GM18508 (cell line): ENCODE measurements around the gene SGCA.

ENCODE experiments used
- ATAC-seq: cut with Tn5 transposase; IDR thresholded peaks from one replicate; pipeline ENCODE4 v1.9.1; 2021; ENCODE audit warnings: moderate number of reproducible peaks; ENCODE audit not compliant: insufficient read depth, unreplicated experiment

The SGCA gene

GRCh38 chr17:50133769-50134099, 32.1 kb upstream of the SGCA start:
- no peak for ATAC-seq

GRCh38 chr17:50134206-50135110, 31.3 kb upstream of the SGCA start:
- no peak for ATAC-seq

- no peak for ATAC-seq
Measured at GRCh38 chr17:50135316-50136095, 30.3 kb upstream of the SGCA start.

- ATAC-seq = no peak
Measured at GRCh38 chr17:50136096-50136687, 29.6 kb upstream of the SGCA start.

- no peak for ATAC-seq
Measured at GRCh38 chr17:50137042-50137441, 28.8 kb upstream of the SGCA start.

- ATAC-seq = no peak
Measured at GRCh38 chr17:50139185-50139783, 26.5 kb upstream of the SGCA start.

- no peak for ATAC-seq
Measured at GRCh38 chr17:50139950-50140885, 25.6 kb upstream of the SGCA start.

- ATAC-seq = no peak
Measured at GRCh38 chr17:50141026-50141744, 24.6 kb upstream of the SGCA start.

GRCh38 chr17:50141745-50142110, 24.1 kb upstream of the SGCA start:
- ATAC-seq = no peak

GRCh38 chr17:50143461-50144176, 22.2 kb upstream of the SGCA start:
- no peak for ATAC-seq

- no peak for ATAC-seq
Measured at GRCh38 chr17:50144355-50144754, 21.4 kb upstream of the SGCA start.

GRCh38 chr17:50144845-50145531, 20.8 kb upstream of the SGCA start:
- ATAC-seq = no peak

- ATAC-seq = no peak
Measured at GRCh38 chr17:50145532-50146229, 20.1 kb upstream of the SGCA start.

GRCh38 chr17:50146230-50146926, 19.4 kb upstream of the SGCA start:
- ATAC-seq = no peak

- no peak for ATAC-seq
Measured at GRCh38 chr17:50146927-50147665, 18.7 kb upstream of the SGCA start.

- no peak for ATAC-seq
Measured at GRCh38 chr17:50147841-50148225, 18.0 kb upstream of the SGCA start.
